ENCODE measurements around the gene DIDO1. TPM values are rescaled to one million over a fixed set of nuclear protein-coding genes. Genes with fewer than 3 reads are reported as not detected.
A peak's percentile ranks its signal among the peaks of the same experiment; 100 is the strongest.

Gene DIDO1
- total and polyA plus RNA-seq, 2 of the 13 experiments (the other 11 are each of a cell fraction or from before 2014, with no cell fraction given) = 75.0 to 75.1 TPM

DNA sequence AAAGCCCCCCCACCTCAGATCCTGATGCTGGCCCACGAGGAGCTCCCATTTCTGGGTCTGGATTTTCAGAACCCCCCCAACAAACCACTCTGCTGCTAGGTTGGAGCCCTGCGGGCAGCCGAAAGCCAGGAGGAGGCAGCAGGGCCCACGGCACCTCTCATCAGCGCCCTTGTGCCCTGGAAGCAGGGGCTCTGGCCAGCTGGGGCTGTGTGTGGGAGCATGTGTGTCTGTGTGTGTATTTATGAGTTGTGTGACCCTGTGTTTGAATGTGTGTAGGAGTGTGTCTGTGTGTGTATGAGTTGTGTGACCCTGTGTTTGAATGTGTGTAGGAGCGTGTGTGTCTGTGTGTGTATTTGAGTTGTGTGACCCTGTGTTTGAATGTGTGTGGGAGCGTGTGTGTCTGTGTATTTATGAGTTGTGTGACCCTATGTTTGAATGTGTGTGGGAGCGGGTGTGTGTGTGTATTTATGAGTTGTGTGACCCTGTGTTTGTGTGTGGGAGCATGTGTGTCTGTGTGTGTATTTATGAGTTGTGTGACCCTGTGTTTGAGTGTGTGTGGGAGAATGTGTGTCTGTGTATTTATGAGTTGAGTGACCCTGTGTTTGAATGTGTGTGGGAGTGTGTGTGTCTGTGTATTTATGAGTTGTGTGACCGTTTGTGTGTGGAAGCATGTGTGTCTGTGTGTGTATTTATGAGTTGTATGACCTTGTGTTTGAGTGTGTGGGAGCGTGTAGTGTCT lies 45.1 kb upstream of the DIDO1 start:
- in situ Hi-C loops (cut with HindIII; ENCODE audit: extremely low pct_ligation_motif_present, low pct_unique_long_range_greater_than_20kb) = no loop called here
- Histone ChIP-seq H2AFZ (ENCODE audit: low read length) (no peak overlapping the region), H3K9me3 (ENCODE audit: low read length) (no peaks in the 10 kb centered on the region), H3K27ac (ENCODE audit: extremely low read length, insufficient read depth, low read length) (no peak overlapping the region), H3K79me2 (ENCODE audit: insufficient read depth, low read length) (no peaks in the 10 kb centered on the region), H3K4me2 (ENCODE audit: low read depth, low read length) (peak overlapping the region; percentile 80), H4K20me1 (ENCODE audit: insufficient read depth, low read length) (peaks cover 24% of the 10 kb centered on the region; the same call in 1 of the 2 replicates), H3K36me3 (replicated peaks in 1 of 2; ENCODE audit: control insufficient read depth in 1 of 2, insufficient read depth in 2 of 2, low read length in 2 of 2) (peaks cover 7 to 10% of the 10 kb centered on the region in 2 experiments; a peak in 3 of 5 replicates), H3K27me3 (ENCODE audit: control insufficient read depth in 1 of 2, insufficient read depth in 2 of 2, low read length in 2 of 2) (peaks cover 20 to 52% of the 10 kb centered on the region in 2 experiments), H3K9ac (ENCODE audit: insufficient read depth, low read depth, low read length) (peak overlapping the region; percentile 63), H3K4me3 (replicated peaks in 1 of 3; ENCODE audit: insufficient read depth in 1 of 3, low read depth in 2 of 3, low read length in 3 of 3) (peak overlapping the region in 2 of 3 experiments; percentile 21 to 69; a peak in 4 of 6 replicates), H3K4me1 (ENCODE audit: insufficient read depth, low read length) (peaks cover 45% of the 10 kb centered on the region)
- no TSS peak for BruUV-seq (replicated peaks)
- 32% methylated on average over 10 of the region's 10 CpGs for WGBS (ENCODE audit: low lambda C conversion rate)
- ChIA-PET POLR2A (interaction anchor here (1.0 to 2.8 kb wide), 10 partner anchors 8 to 68 kb away, joined by 3 to 20 read pairs (median 4); partner anchors contain the start of gene GID8), CTCF (ENCODE audit: low intra/inter-chr PET ratio, low total read pairs) (interaction anchor here (0.7 to 2.2 kb wide), 2 partner anchors 37 to 71 kb away, joined by 3 to 42 read pairs; no protein-coding TSS in a partner anchor)
- no peak for DNase-seq (ENCODE audit: low spot score)
- intact Hi-C loops (cut with micrococcal nuclease; ENCODE audit: unreplicated experiment) = no loop called here
- peak; percentile 16 for ATAC-seq
- FAIRE-seq = no peak
- no peak; the same call in 1 of the 2 replicates for TF ChIP-seq EZH2 (conservative IDR thresholded peaks at IDR 0.05; ENCODE audit: low read depth, low read length)
- no peak; the same call in 1 of the 2 replicates for TF ChIP-seq EEA1 (CRISPR knock-in tag; IDR thresholded peaks at IDR 0.05; ENCODE audit: borderline replicate concordance)
- no peak for TF ChIP-seq RNF219 (CRISPR knock-in tag; IDR thresholded peaks at IDR 0.05)
- TF ChIP-seq CBX2 (IDR thresholded peaks at IDR 0.05; ENCODE audit: low read depth, low read length) = no peak
- TF ChIP-seq CBX2 (CRISPR knock-in tag; IDR thresholded peaks at IDR 0.05; ENCODE audit: low read depth) = no peak
- no peak for TF ChIP-seq ZNF766 (CRISPR knock-in tag; IDR thresholded peaks at IDR 0.05; ENCODE audit: borderline replicate concordance)
- no peak for TF ChIP-seq GTF3A (CRISPR knock-in tag; conservative IDR thresholded peaks at IDR 0.05)
- TF ChIP-seq ZNF547 (CRISPR knock-in tag; IDR thresholded peaks at IDR 0.05) = peak; percentile 81; the same call in 1 of the 2 replicates
- no peak for TF ChIP-seq GLMP (CRISPR knock-in tag; IDR thresholded peaks at IDR 0.05; ENCODE audit: borderline replicate concordance)
- 0 out of 2 replicates have a peak, but pooled peaks have one; percentile 44 for TF ChIP-seq ZNF784 (CRISPR knock-in tag; IDR thresholded peaks at IDR 0.05; ENCODE audit: borderline replicate concordance)
- TF ChIP-seq ZFX (CRISPR knock-in tag; IDR thresholded peaks at IDR 0.05; ENCODE audit: low read depth) = peak; percentile 47; the same call in 1 of the 2 replicates
- no peak for TF ChIP-seq ERF (CRISPR knock-in tag; IDR thresholded peaks at IDR 0.05)
- TF ChIP-seq HHEX (CRISPR knock-in tag; IDR thresholded peaks at IDR 0.05) = 0 out of 2 replicates have a peak, but pooled peaks have one; percentile 46
- no peak for TF ChIP-seq PHF8 (CRISPR knock-in tag; IDR thresholded peaks at IDR 0.05)
- no peak for TF ChIP-seq HNF4G (IDR thresholded peaks at IDR 0.05; ENCODE audit: borderline replicate concordance, low read depth, low read length)
- no peak for TF ChIP-seq HNF4G (CRISPR knock-in tag; IDR thresholded peaks at IDR 0.05; ENCODE audit: borderline replicate concordance, low read depth)
- no peak for TF ChIP-seq TFAP4 (IDR thresholded peaks at IDR 0.05; ENCODE audit: borderline replicate concordance, low read depth)
- no peak for TF ChIP-seq FLYWCH1 (CRISPR knock-in tag; IDR thresholded peaks at IDR 0.05)
- TF ChIP-seq SMAD9 (CRISPR knock-in tag; IDR thresholded peaks at IDR 0.05) = 0 out of 2 replicates have a peak, but pooled peaks have one; percentile 54
- TF ChIP-seq NR2F6 (IDR thresholded peaks at IDR 0.05) = no peak
- no peak for TF ChIP-seq NR2F6 (CRISPR knock-in tag; IDR thresholded peaks at IDR 0.05)

Measured in HepG2 (cell line).